Measurements from ENCODE around the gene LMBR1L. TPM values are rescaled to one million over a fixed set of nuclear protein-coding genes. Genes with fewer than 3 reads are reported as not detected.

LMBR1L gene
- total and polyA plus RNA-seq, 2 of the 13 experiments (the other 11 are each of a cell fraction or from before 2014, with no cell fraction given) = 12.2 to 65.9 TPM

GRCh38 chr12:49130151-49131050 lies 19.8 kb upstream of the LMBR1L start (continued):
- no peak for TF ChIP-seq ZBTB40 (IDR thresholded peaks at IDR 0.05)
- no peak; the same call in 1 of the 2 replicates for TF ChIP-seq ZBTB40 (CRISPR knock-in tag; IDR thresholded peaks at IDR 0.05)
- no peak for TF ChIP-seq CEBPZ (IDR thresholded peaks at IDR 0.05; ENCODE audit: low read length)
- TF ChIP-seq, protein P1, sequence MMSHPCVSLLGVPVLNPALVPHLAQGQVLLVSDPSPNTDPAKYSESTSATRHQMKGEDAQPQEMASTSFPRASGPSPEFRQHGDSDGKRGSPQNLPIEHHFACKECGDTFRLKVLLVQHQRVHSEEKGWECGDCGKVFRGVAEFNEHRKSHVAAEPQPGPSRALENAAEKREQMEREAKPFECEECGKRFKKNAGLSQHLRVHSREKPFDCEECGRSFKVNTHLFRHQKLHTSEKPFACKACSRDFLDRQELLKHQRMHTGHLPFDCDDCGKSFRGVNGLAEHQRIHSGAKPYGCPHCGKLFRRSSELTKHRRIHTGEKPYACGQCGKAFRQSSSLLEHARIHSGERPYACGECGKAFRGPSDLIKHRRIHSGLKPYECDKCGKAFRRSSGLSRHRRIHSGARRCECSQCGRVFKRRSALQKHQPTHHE (CRISPR knock-in tag; IDR thresholded peaks at IDR 0.05; ENCODE audit: borderline replicate concordance) = peak; percentile 26; the same call in 1 of the 2 replicates
- peak; percentile 84; the same call in 1 of the 2 replicates for TF ChIP-seq JDP2 (CRISPR knock-in tag; IDR thresholded peaks at IDR 0.05; ENCODE audit: borderline replicate concordance)
- TF ChIP-seq, protein P2, sequence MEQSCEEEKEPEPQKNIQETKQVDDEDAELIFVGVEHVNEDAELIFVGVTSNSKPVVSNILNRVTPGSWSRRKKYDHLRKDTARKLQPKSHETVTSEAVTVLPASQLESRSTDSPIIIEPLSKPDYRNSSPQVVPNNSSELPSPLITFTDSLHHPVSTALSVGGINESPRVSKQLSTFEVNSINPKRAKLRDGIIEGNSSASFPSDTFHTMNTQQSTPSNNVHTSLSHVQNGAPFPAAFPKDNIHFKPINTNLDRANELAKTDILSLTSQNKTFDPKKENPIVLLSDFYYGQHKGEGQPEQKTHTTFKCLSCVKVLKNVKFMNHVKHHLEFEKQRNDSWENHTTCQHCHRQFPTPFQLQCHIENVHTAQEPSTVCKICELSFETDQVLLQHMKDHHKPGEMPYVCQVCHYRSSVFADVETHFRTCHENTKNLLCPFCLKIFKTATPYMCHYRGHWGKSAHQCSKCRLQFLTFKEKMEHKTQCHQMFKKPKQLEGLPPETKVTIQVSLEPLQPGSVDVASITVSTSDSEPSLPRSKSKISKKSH (CRISPR knock-in tag; IDR thresholded peaks at IDR 0.05; ENCODE audit: borderline replicate concordance) = no peak; the same call in 1 of the 2 replicates
